CD4-positive, CD25-positive, alpha-beta regulatory T cell (primary cell): ENCODE data around the gene OIT3. TPM values are rescaled to one million over a fixed set of nuclear protein-coding genes. Genes with fewer than 3 reads are reported as not detected.
"Not testable (repeated sequence)": the region's sequence is repeated elsewhere in the genome, so short reads cannot be mapped to it uniquely, and the experiment has no call there.

Experiments used
- ATAC-seq, 2 donors: fragments of 150-1000 bp; cut with Tn5 transposase; one replicate each; pipeline ENCODE4 v1.10.0; 2021; ENCODE audit warnings: low read depth in 2 of 2, moderate number of reproducible peaks in 2 of 2, moderate library complexity in 1 of 2
- DNase-seq, 3 donors: peaks; one replicate each; pipeline versions ENCODE4 v3.0.0 to v3.0.0-alpha.2; 2012 to 2022; ENCODE audit warnings: mixed read lengths in 1 of 3
- H3K27ac ChIP-seq: one replicate; pipeline ENCODE4 v1.7.0; 2013; ENCODE audit warnings: mild to moderate bottlenecking, low read length; ENCODE audit not compliant: insufficient read depth, poor library complexity, severe bottlenecking
- H3K27me3 ChIP-seq: one replicate; pipeline ENCODE4 v1.7.0; 2013; ENCODE audit warnings: low read length; ENCODE audit not compliant: control insufficient read depth, insufficient read depth
- H3K36me3 ChIP-seq: one replicate; pipeline ENCODE4 v1.7.0; 2013; ENCODE audit warnings: mild to moderate bottlenecking, low read length, moderate library complexity; ENCODE audit not compliant: control insufficient read depth, insufficient read depth
- H3K4me1 ChIP-seq: 2 replicates; pipeline ENCODE4 v1.7.0; 2013; ENCODE audit warnings: mild to moderate bottlenecking, low read length; ENCODE audit not compliant: insufficient read depth, control insufficient read depth, poor library complexity, severe bottlenecking
- H3K4me3 ChIP-seq: one replicate; pipeline ENCODE4 v1.7.0; 2013; ENCODE audit warnings: low read depth, mild to moderate bottlenecking, low read length, moderate library complexity
- H3K9me3 ChIP-seq, 2 experiments: 1 replicate in 1 of 2; 2 replicates in 1 of 2; pipeline ENCODE4 v1.7.0; 2013; ENCODE audit warnings: low read length in 2 of 2, mild to moderate bottlenecking in 1 of 2, moderate library complexity in 1 of 2; ENCODE audit not compliant: control insufficient read depth in 2 of 2
- H3K27ac Mint-ChIP-seq, 3 donors: one replicate each; pipeline ENCODE4 v1.8.0; 2020 to 2022; ENCODE audit warnings: mild to moderate bottlenecking in 3 of 3, mixed read lengths in 3 of 3, moderate library complexity in 2 of 3
- H3K27me3 Mint-ChIP-seq: one replicate; pipeline ENCODE4 v1.8.0; 2022; ENCODE audit warnings: mild to moderate bottlenecking, mixed read lengths
- H3K36me3 Mint-ChIP-seq: one replicate; pipeline ENCODE4 v1.8.0; 2020; ENCODE audit warnings: mixed read lengths
- H3K4me1 Mint-ChIP-seq, 4 donors: one replicate each; pipeline ENCODE4 v1.8.0; 2020 to 2022; ENCODE audit warnings: mixed read lengths in 4 of 4, mild to moderate bottlenecking in 1 of 4
- H3K4me3 Mint-ChIP-seq, 4 donors: one replicate each; pipeline ENCODE4 v1.8.0; 2020 to 2022; ENCODE audit warnings: mild to moderate bottlenecking in 4 of 4, mixed read lengths in 4 of 4, moderate library complexity in 3 of 4
- H3K9me3 Mint-ChIP-seq, 7 donors: one replicate each; pipeline ENCODE4 v1.8.0; 2020 to 2022; ENCODE audit warnings: mixed read lengths in 7 of 7, mild to moderate bottlenecking in 3 of 7, moderate library complexity in 2 of 7
- polyA plus RNA-seq, 4 donors: library from polyadenylated mRNA; unstranded; fragments of 300-500 nt; fragmentation: Illumina TruSeq; gene quantifications; one replicate each; pipeline ENCODE4 v1.2.3, GENCODE V29; 2021
- total RNA-seq: library from RNA; stranded (reverse); gene quantifications from one replicate; pipeline ENCODE4 v1.2.3, GENCODE V29; 2022

Gene OIT3
- total and polyA plus RNA-seq, 5 donors from 2014 or later: not detected

DNA sequence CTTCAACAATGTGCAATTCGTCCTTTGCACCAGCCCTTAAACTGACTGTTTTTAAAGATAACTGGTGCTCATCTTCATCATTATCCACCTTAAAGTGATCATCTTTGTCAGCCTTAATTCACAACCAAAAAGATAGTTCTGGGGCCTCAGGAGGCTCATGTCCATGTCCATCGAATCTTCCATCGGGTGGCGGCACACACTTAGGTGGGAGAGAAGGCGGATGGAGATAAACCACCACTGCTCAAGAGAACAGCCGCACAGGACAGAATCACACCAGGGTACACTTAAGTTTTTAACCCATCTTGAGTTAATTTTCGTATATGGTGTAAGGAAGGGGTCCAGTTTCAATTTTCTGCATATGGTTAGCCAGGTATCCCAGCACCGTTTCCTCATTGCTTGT, 24.8 kb downstream of the OIT3 start:
- no peak for DNase-seq
- Mint-ChIP-seq H3K4me1 (no peaks in the 10 kb centered on the region), H3K27ac (no peak overlapping the region), H3K4me3 (no peak overlapping the region), H3K27me3 (peaks cover 39% of the 10 kb centered on the region), H3K36me3 (peaks cover 14% of the 10 kb centered on the region), H3K9me3 (peaks cover 0 to 20% (median 7%) of the 10 kb centered on the region in 7 donors)
- Histone ChIP-seq H3K4me1 (no peaks in the 10 kb centered on the region), H3K27me3 (peaks cover 4% of the 10 kb centered on the region), H3K36me3 (no peaks in the 10 kb centered on the region), H3K4me3 (no peak overlapping the region), H3K27ac (no peak overlapping the region), H3K9me3 (peaks cover 0 to 4% of the 10 kb centered on the region in 2 experiments)
- ATAC-seq: no peak

DNA sequence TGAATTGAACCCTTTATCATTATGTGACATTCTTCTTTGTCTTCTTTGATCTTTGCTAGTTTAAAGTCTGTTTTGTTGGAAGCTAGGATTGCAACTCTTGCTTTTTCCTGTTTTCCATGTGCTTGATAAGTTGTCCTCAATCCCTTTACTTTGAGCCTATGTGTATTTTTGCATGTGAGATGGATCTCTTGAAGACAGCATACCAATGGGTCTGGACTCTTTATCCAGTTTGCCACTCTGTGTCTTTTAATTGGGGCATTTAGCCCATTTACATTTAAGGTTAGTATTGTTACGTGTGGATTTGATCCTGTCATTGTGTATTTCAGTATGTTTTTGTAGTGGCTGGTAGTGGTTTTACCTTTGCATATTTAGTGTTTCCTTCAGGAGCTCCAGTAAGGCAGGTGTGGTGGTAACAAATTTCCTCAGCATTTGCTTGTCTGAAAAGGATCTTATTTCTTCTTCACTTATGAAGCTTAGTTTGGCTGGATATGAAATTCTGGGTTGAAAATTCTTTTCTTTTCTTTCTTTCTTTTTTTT, 27.7 kb downstream of the OIT3 start:
- H3K27ac Mint-ChIP-seq, H3K4me1 ChIP-seq, H3K36me3 ChIP-seq, H3K27me3 ChIP-seq, DNase-seq, H3K9me3 ChIP-seq, H3K4me3 ChIP-seq, H3K27ac ChIP-seq, H3K4me3 Mint-ChIP-seq, ATAC-seq, H3K4me1 Mint-ChIP-seq: not testable (repeated sequence)
- H3K9me3 Mint-ChIP-seq: peaks cover 0 to 20% (median 8%) of the 10 kb centered on the region in 7 donors
- peaks cover 14% of the 10 kb centered on the region for H3K36me3 Mint-ChIP-seq
- H3K27me3 Mint-ChIP-seq: peaks cover 40% of the 10 kb centered on the region

DNA sequence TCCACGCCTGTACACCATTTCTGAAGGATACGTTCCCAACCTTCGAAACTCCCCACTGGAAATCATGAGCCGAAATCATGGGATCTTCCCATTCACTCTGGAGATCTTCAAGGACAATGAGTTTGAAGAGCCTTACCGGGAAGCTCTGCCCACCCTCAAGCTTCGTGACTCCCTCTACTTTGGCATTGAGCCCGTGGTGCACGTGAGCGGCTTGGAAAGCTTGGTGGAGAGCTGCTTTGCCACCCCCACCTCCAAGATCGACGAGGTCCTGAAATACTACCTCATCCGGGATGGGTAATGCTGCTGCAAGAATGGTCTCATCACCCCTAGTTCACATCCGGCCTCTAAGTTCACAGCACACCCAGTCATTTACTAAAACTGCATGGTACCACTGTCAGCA, 30.8 kb downstream of the OIT3 start:
- Mint-ChIP-seq H3K4me3 (no peak overlapping the region), H3K27me3 (peaks cover 42% of the 10 kb centered on the region), H3K9me3 (peaks cover 0 to 20% (median 7%) of the 10 kb centered on the region in 7 donors), H3K27ac (no peak overlapping the region), H3K4me1 (no peaks in the 10 kb centered on the region), H3K36me3 (peaks cover 14% of the 10 kb centered on the region)
- Histone ChIP-seq H3K4me1 (no peaks in the 10 kb centered on the region), H3K27me3 (peaks cover 4% of the 10 kb centered on the region), H3K27ac (no peak overlapping the region), H3K9me3 (peaks cover 0 to 4% of the 10 kb centered on the region in 2 experiments), H3K36me3 (no peaks in the 10 kb centered on the region), H3K4me3 (no peak overlapping the region)
- ATAC-seq: no peak
- no peak for DNase-seq

DNA sequence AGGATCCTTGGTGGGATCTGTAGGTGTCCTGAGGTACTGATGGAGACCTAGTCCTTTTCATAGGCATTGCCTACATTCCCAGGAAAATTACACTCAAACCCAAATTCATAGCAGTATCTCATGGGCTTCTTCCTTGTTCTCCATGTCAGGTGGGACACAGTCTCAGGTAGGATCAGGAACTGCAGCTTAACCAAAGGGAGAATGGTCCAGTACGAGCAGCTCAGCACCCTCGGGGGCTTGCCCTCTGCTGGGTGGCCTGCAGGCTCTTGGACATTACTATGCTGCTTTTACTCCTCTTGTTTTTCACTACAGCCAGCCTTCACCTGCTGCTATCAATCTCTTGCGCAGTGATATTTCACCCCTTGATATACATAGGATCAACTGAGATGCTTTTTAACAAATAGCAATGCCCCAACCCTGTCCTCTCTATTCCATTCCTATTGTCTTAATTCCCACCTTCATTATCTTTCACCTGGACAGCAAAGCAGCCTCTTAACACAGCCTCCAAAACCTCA, 32.5 kb downstream of the OIT3 start:
- H3K27ac Mint-ChIP-seq: no peak overlapping the region
- H3K4me1 Mint-ChIP-seq: no peaks in the 10 kb centered on the region
- H3K36me3 Mint-ChIP-seq: peaks cover 6% of the 10 kb centered on the region
- peaks cover 35% of the 10 kb centered on the region for H3K27me3 Mint-ChIP-seq
- H3K4me3 Mint-ChIP-seq: no peak overlapping the region
- ATAC-seq (no peak), DNase-seq (no peak)
- H3K27ac ChIP-seq: no peak overlapping the region
- no peaks in the 10 kb centered on the region for H3K4me1 ChIP-seq
- H3K36me3 ChIP-seq: no peaks in the 10 kb centered on the region
- H3K4me3 ChIP-seq: no peak overlapping the region
- peaks cover 0 to 11% (median 4%) of the 10 kb centered on the region in 7 donors for H3K9me3 Mint-ChIP-seq
- peaks cover 4% of the 10 kb centered on the region for H3K27me3 ChIP-seq
- H3K9me3 ChIP-seq: peaks cover 0 to 3% of the 10 kb centered on the region in 2 experiments

DNA sequence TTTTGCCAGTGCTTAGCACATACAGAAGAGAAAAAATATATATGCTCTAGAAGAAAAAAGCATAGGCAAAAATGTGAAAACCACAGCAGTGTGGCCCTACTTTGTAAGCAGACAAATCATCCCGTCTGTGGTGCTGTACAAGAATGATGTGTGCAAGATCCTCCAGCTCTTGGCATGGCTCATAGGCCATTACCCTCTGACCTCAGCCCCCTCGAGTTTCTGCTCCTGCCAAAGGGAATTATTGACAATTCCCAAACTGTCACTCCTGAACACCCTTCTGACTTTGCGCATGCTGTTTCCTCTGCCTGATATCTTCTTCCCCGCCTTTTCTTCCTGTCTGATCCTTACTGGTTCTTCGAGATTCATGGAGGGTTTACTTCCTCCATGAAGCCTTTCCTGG, 33.9 kb downstream of the OIT3 start:
- H3K4me3 ChIP-seq: no peak overlapping the region
- no peak for DNase-seq
- no peaks in the 10 kb centered on the region for H3K36me3 ChIP-seq
- Mint-ChIP-seq H3K4me1 (no peaks in the 10 kb centered on the region), H3K27me3 (peaks cover 24% of the 10 kb centered on the region), H3K4me3 (no peak overlapping the region), H3K9me3 (peaks cover 0 to 1% (median under 1%) of the 10 kb centered on the region in 7 donors), H3K27ac (no peak overlapping the region), H3K36me3 (no peaks in the 10 kb centered on the region)
- ATAC-seq: no peak
- H3K9me3 ChIP-seq: no peaks in the 10 kb centered on the region
- H3K4me1 ChIP-seq: no peaks in the 10 kb centered on the region
- peaks cover 4% of the 10 kb centered on the region for H3K27me3 ChIP-seq
- H3K27ac ChIP-seq: no peak overlapping the region

DNA sequence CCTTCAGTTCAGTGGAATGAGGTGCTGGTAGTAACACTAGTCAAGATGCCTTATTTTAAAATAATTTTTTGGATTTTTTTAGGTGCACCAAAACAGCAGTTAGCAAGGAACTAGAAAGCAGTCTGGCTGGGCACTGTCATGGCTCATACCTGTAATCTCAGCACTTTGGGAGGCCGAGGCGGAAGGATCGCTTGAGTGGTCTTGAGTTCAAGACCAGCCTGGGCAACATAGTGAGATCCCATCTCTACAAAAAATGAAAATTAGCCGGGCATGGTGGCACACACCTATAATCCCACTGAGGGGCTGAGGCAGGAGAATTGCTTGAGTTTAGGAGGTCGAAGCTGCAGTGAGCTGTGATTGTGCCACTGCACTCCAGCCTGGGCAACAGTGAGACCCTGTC, 35.3 kb downstream of the OIT3 start:
- H3K36me3 ChIP-seq: no peaks in the 10 kb centered on the region
- DNase-seq: no peak
- no peak overlapping the region for H3K4me3 ChIP-seq
- H3K9me3 Mint-ChIP-seq: peaks cover 0 to 1% (median 0%) of the 10 kb centered on the region in 7 donors
- H3K27me3 Mint-ChIP-seq: peaks cover 24% of the 10 kb centered on the region
- H3K27ac Mint-ChIP-seq: no peak overlapping the region
- H3K9me3 ChIP-seq: no peaks in the 10 kb centered on the region
- ATAC-seq: no peak
- no peak overlapping the region for H3K27ac ChIP-seq
- no peaks in the 10 kb centered on the region for H3K4me1 Mint-ChIP-seq
- no peaks in the 10 kb centered on the region for H3K36me3 Mint-ChIP-seq
- no peaks in the 10 kb centered on the region for H3K27me3 ChIP-seq
- H3K4me1 ChIP-seq: no peaks in the 10 kb centered on the region
- no peak overlapping the region for H3K4me3 Mint-ChIP-seq

DNA sequence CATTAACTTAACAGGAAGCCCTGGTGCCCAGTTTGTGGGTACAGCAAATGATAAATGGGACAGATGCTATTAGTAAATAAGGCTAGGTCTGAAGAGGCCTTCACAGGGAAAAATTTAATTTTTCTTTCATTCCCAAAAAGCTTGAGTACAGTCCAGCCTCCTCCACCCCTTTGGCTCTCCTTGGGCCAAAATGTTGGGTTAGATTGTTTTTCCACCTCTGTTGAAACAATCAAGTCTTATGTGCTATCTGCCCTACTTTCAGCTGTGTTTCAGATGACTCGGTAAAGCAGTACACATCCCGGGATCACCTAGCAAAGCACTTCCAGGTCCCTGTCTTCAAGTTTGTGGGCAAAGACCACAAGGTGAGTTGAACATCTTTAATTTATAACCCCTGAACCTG, 36.7 kb downstream of the OIT3 start:
- ATAC-seq (no peak), DNase-seq (no peak)
- H3K27ac ChIP-seq: no peak overlapping the region
- no peaks in the 10 kb centered on the region for H3K36me3 Mint-ChIP-seq
- no peak overlapping the region for H3K27ac Mint-ChIP-seq
- H3K4me1 ChIP-seq: no peaks in the 10 kb centered on the region
- no peaks in the 10 kb centered on the region for H3K9me3 ChIP-seq
- H3K36me3 ChIP-seq: no peaks in the 10 kb centered on the region
- H3K4me3 Mint-ChIP-seq: no peak overlapping the region
- H3K9me3 Mint-ChIP-seq: peaks cover 0 to 1% (median 0%) of the 10 kb centered on the region in 7 donors
- no peak overlapping the region for H3K4me3 ChIP-seq
- H3K27me3 Mint-ChIP-seq: peaks cover 21% of the 10 kb centered on the region
- no peaks in the 10 kb centered on the region for H3K4me1 Mint-ChIP-seq
- H3K27me3 ChIP-seq: peaks cover 5% of the 10 kb centered on the region

DNA sequence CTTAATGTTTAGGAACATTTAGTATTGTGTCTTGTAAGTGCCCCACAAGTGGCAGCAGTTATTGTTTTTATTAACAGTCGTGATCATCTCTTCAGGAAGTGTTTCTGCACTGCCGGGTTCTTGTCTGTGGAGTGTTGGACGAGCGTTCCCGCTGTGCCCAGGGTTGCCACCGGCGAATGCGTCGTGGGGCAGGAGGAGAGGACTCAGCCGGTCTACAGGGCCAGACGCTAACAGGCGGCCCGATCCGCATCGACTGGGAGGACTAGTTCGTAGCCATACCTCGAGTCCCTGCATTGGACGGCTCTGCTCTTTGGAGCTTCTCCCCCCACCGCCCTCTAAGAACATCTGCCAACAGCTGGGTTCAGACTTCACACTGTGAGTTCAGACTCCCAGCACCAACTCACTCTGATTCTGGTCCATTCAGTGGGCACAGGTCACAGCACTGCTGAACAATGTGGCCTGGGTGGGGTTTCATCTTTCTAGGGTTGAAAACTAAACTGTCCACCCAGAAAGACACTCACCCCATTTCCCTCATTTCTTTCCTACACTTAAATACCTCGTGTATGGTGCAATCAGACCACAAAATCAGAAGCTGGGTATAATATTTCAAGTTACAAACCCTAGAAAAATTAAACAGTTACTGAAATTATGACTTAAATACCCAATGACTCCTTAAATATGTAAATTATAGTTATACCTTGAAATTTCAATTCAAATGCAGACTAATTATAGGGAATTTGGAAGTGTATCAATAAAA, 38.9 kb downstream of the OIT3 start:
- Mint-ChIP-seq H3K9me3 (no peaks in the 10 kb centered on the region), H3K27me3 (peaks cover 16% of the 10 kb centered on the region), H3K4me1 (no peaks in the 10 kb centered on the region), H3K27ac (no peak overlapping the region), H3K4me3 (no peak overlapping the region), H3K36me3 (no peaks in the 10 kb centered on the region)
- H3K36me3 ChIP-seq: no peaks in the 10 kb centered on the region
- ATAC-seq (no peak), DNase-seq (no peak)
- no peak overlapping the region for H3K27ac ChIP-seq
- H3K4me1 ChIP-seq: no peaks in the 10 kb centered on the region
- H3K27me3 ChIP-seq: peaks cover 10% of the 10 kb centered on the region
- H3K4me3 ChIP-seq: no peak overlapping the region
- no peaks in the 10 kb centered on the region for H3K9me3 ChIP-seq
